Mesenchymal stem cell (in vitro differentiated cells and primary cell): ENCODE data around the gene RAD1.

Source experiments
- DNase-seq: peaks from one replicate; pipeline ENCODE4 v3.0.0-alpha.2; 2013
- H2AFZ ChIP-seq: one replicate; pipeline ENCODE4 v1.6.1; 2013; ENCODE audit warnings: low read depth, mild to moderate bottlenecking, control low read depth, inconsistent platforms, low read length, moderate library complexity
- H2AK5ac ChIP-seq: 2 replicates; pipeline ENCODE4 v1.6.1; 2013; ENCODE audit warnings: low read length, moderate library complexity, mild to moderate bottlenecking, inconsistent platforms; ENCODE audit not compliant: severe bottlenecking
- H2BK120ac ChIP-seq: one replicate; pipeline ENCODE4 v1.6.1; 2013; ENCODE audit warnings: low read depth, mild to moderate bottlenecking, inconsistent platforms, low read length, moderate library complexity
- H2BK12ac ChIP-seq, 2 experiments: one replicate each; pipeline ENCODE4 v1.6.1; 2013; ENCODE audit warnings: inconsistent platforms in 2 of 2, low read length in 2 of 2, mild to moderate bottlenecking in 2 of 2, moderate library complexity in 2 of 2, control low read depth in 1 of 2
- H2BK15ac ChIP-seq: one replicate; pipeline ENCODE4 v1.6.1; 2013; ENCODE audit warnings: mild to moderate bottlenecking, low read depth, inconsistent platforms; ENCODE audit not compliant: poor library complexity, severe bottlenecking
- H2BK5ac ChIP-seq: 2 replicates; pipeline ENCODE4 v1.6.1; 2013; ENCODE audit warnings: low read depth, mild to moderate bottlenecking, low read length, control low read depth, inconsistent platforms; ENCODE audit not compliant: poor library complexity, severe bottlenecking
- H3K14ac ChIP-seq, 2 experiments: one replicate each; pipeline ENCODE4 v1.6.1; 2013; ENCODE audit warnings: inconsistent platforms in 2 of 2, low read length in 2 of 2, control low read depth in 1 of 2, mild to moderate bottlenecking in 1 of 2, moderate library complexity in 1 of 2
- H3K18ac ChIP-seq, 2 experiments: one replicate each; pipeline ENCODE4 v1.6.1; 2013; ENCODE audit warnings: inconsistent platforms in 2 of 2, low read length in 2 of 2, control low read depth in 1 of 2, low read depth in 1 of 2, mild to moderate bottlenecking in 1 of 2
- H3K23ac ChIP-seq, 2 experiments: one replicate each; pipeline ENCODE4 v1.6.1; 2013; ENCODE audit warnings: inconsistent platforms in 2 of 2, low read length in 2 of 2, mild to moderate bottlenecking in 2 of 2, moderate library complexity in 2 of 2, control low read depth in 1 of 2
- H3K27ac ChIP-seq: 2 replicates; pipeline ENCODE4 v1.5.1; 2013; ENCODE audit warnings: mild to moderate bottlenecking, moderate library complexity, low read length, control low read depth, inconsistent platforms; ENCODE audit not compliant: poor library complexity, severe bottlenecking
- H3K27me3 ChIP-seq, 2 experiments: 2 replicates each; pipeline versions ENCODE4 v1.6.1 to v1.7.0; 2013; ENCODE audit warnings: low read length in 2 of 2, mild to moderate bottlenecking in 2 of 2, moderate library complexity in 2 of 2, control low read depth in 1 of 2, inconsistent platforms in 1 of 2; ENCODE audit not compliant: control insufficient read depth in 1 of 2, insufficient read depth in 1 of 2
- H3K36me3 ChIP-seq, 2 experiments: 2 replicates each; pipeline versions ENCODE4 v1.6.1 to v1.7.0; 2013; ENCODE audit warnings: low read length in 2 of 2, control low read depth in 1 of 2, inconsistent platforms in 1 of 2, low read depth in 1 of 2, mild to moderate bottlenecking in 1 of 2; ENCODE audit not compliant: insufficient read depth in 2 of 2, control insufficient read depth in 1 of 2
- H3K4ac ChIP-seq, 2 experiments: one replicate each; pipeline ENCODE4 v1.6.1; 2013; ENCODE audit warnings: inconsistent platforms in 2 of 2, low read length in 2 of 2, mild to moderate bottlenecking in 2 of 2, moderate library complexity in 2 of 2, control low read depth in 1 of 2, low read depth in 1 of 2
- H3K4me1 ChIP-seq: 2 replicates; pipeline ENCODE4 v1.6.1; 2013; ENCODE audit warnings: low read depth, low read length, control low read depth; ENCODE audit not compliant: control insufficient read depth, insufficient read depth
- H3K4me2 ChIP-seq: 2 replicates; pipeline ENCODE4 v1.6.1; 2013; ENCODE audit warnings: low read length, mild to moderate bottlenecking, inconsistent platforms; ENCODE audit not compliant: poor library complexity, severe bottlenecking
- H3K4me3 ChIP-seq, 2 experiments: 2 replicates each; pipeline versions ENCODE4 v1.5.1 to v1.7.0; 2013; ENCODE audit warnings: low read length in 2 of 2, mild to moderate bottlenecking in 2 of 2, control low read depth in 1 of 2, low read depth in 1 of 2; ENCODE audit not compliant: insufficient read depth in 1 of 2
- H3K79me1 ChIP-seq: replicated peaks from 2 replicates; pipeline ENCODE4 v1.6.1; 2013; ENCODE audit warnings: mild to moderate bottlenecking, control low read depth, low read length, inconsistent platforms; ENCODE audit not compliant: poor library complexity, severe bottlenecking
- H3K9ac ChIP-seq: 2 replicates; pipeline ENCODE4 v1.7.0; 2013; ENCODE audit warnings: mild to moderate bottlenecking, low read length, moderate library complexity
- H3K9me3 ChIP-seq: 2 replicates; pipeline ENCODE4 v1.7.0; 2013; ENCODE audit warnings: mild to moderate bottlenecking, low read length; ENCODE audit not compliant: control insufficient read depth
- H4K8ac ChIP-seq: one replicate; pipeline ENCODE4 v1.6.1; 2013; ENCODE audit warnings: inconsistent platforms, mild to moderate bottlenecking, low read length, moderate library complexity
- H4K91ac ChIP-seq: one replicate; pipeline ENCODE4 v1.6.1; 2013; ENCODE audit warnings: mild to moderate bottlenecking, low read length, inconsistent platforms
- WGBS: methylation state at CpG from one replicate; pipeline ENCODE4 v1.1.7; 2013; ENCODE audit warnings: mixed read lengths; 5-methylcytosine and 5-hydroxymethylcytosine counted together

The RAD1 gene

GRCh38 chr5:34863946-34864345 lies 51.4 kb downstream of the RAD1 start:
- Histone ChIP-seq H2BK12ac (no peak overlapping the region), H2BK15ac (no peak overlapping the region), H3K18ac (no peak overlapping the region), H3K4me3 (no peak overlapping the region), H2AK5ac (no peak overlapping the region), H3K4me2 (no peak overlapping the region), H3K23ac (no peak overlapping the region), H3K27ac (no peak overlapping the region), H3K9ac (no peak overlapping the region), H4K91ac (no peak overlapping the region), H2BK5ac (no peak overlapping the region), H3K36me3 (no peaks in the 10 kb centered on the region), H3K14ac (no peak overlapping the region), H3K4me1 (no peaks in the 10 kb centered on the region), H3K27me3 (no peaks in the 10 kb centered on the region), H2BK120ac (no peak overlapping the region), H2AFZ (no peak overlapping the region), H4K8ac (no peak overlapping the region), H3K9me3 (no peaks in the 10 kb centered on the region), H3K4ac (no peak overlapping the region), H3K79me1 (no peaks in the 10 kb centered on the region)
- no peak for DNase-seq
- 93% methylated on average over 3 of the region's 3 CpGs for WGBS

- Histone ChIP-seq H2BK120ac (no peak overlapping the region), H3K4me1 (peaks cover 1% of the 10 kb centered on the region), H3K18ac (no peak overlapping the region), H3K14ac (no peak overlapping the region), H3K79me1 (no peaks in the 10 kb centered on the region), H3K36me3 (no peaks in the 10 kb centered on the region), H4K91ac (no peak overlapping the region), H3K4me3 (no peak overlapping the region), H3K23ac (no peak overlapping the region), H2BK12ac (no peak overlapping the region), H2BK5ac (no peak overlapping the region), H3K4me2 (no peak overlapping the region), H2AFZ (no peak overlapping the region), H2AK5ac (no peak overlapping the region), H3K27ac (no peak overlapping the region), H3K4ac (no peak overlapping the region), H2BK15ac (no peak overlapping the region), H3K9ac (no peak overlapping the region), H3K9me3 (no peaks in the 10 kb centered on the region), H3K27me3 (no peaks in the 10 kb centered on the region), H4K8ac (no peak overlapping the region)
- 93% methylated on average over 3 of the region's 5 CpGs for WGBS
- DNase-seq, result no peak
Measured at GRCh38 chr5:34859253-34859652, 56.1 kb downstream of the RAD1 start.

DNA sequence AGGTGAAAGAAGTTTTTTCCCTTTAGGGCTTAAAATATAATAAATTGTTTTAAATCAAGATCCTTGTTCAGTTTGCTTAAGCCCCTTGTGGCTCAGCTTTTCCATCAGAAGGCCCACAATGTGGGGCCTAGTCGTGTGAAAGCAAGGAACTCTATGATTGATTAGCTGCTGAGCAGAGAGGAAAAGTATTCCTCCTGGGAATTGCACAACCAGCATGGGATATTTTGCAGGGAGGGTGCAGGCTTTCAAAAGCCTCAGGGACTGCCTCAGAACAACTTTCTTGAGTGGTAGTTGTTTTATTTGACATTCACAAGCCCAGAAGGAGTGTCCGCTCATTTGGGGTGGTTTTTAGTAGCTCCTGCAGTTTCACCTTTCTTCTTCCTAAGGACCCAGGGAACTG lies 56.5 kb downstream of the RAD1 start:
- Histone ChIP-seq H2BK15ac (no peak overlapping the region), H3K4me1 (peaks cover 1% of the 10 kb centered on the region), H2AK5ac (no peak overlapping the region), H3K9ac (no peak overlapping the region), H3K27ac (no peak overlapping the region), H2BK12ac (no peak overlapping the region), H3K4me3 (no peak overlapping the region), H3K14ac (no peak overlapping the region), H2BK5ac (no peak overlapping the region), H2AFZ (no peak overlapping the region), H3K18ac (no peak overlapping the region), H3K79me1 (no peaks in the 10 kb centered on the region), H3K23ac (no peak overlapping the region), H3K4ac (no peak overlapping the region), H4K91ac (no peak overlapping the region), H3K4me2 (no peak overlapping the region), H2BK120ac (no peak overlapping the region), H3K27me3 (no peaks in the 10 kb centered on the region), H4K8ac (no peak overlapping the region), H3K9me3 (no peaks in the 10 kb centered on the region), H3K36me3 (no peaks in the 10 kb centered on the region)
- 37% methylated on average over 2 of the region's 2 CpGs for WGBS
- peak; percentile 26 for DNase-seq

DNA sequence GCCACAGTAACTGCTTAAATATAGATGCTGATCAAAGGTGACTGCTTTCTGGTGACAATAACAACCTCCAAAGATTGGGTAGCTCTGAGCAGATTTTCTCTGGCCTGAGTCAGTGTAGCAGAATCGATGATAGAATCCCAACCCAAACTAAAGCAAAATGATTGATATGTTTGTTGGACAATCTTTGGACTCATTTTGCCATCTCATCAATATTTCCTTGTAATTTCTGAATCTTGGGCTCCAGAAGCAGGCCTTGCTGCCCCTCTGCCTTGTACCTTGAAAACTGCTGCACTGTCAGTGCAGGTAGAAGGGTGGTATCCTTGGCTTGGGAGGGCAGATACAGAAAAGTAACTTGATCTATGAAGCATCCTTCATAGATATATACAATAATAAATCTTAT lies 57.4 kb downstream of the RAD1 start:
- WGBS, result 100% methylated on average over 1 of the region's 1 CpG
- H3K36me3 ChIP-seq, result no peaks in the 10 kb centered on the region

More for the DNA sequence above, 57.4 kb downstream of the RAD1 start:
- Histone ChIP-seq H4K91ac (no peak overlapping the region), H2BK120ac (no peak overlapping the region), H3K4me1 (peaks cover 1% of the 10 kb centered on the region), H3K23ac (no peak overlapping the region), H3K27ac (no peak overlapping the region), H3K79me1 (no peaks in the 10 kb centered on the region), H2AFZ (no peak overlapping the region), H3K18ac (no peak overlapping the region), H2AK5ac (no peak overlapping the region), H3K14ac (no peak overlapping the region), H3K4me2 (no peak overlapping the region), H3K4ac (no peak overlapping the region), H4K8ac (no peak overlapping the region), H3K4me3 (no peak overlapping the region), H3K9ac (no peak overlapping the region), H2BK5ac (no peak overlapping the region), H3K27me3 (no peaks in the 10 kb centered on the region), H2BK15ac (no peak overlapping the region), H2BK12ac (no peak overlapping the region), H3K9me3 (no peaks in the 10 kb centered on the region)
- DNase-seq, result no peak
